H9 (cell line): ENCODE data around the gene SLC9A9. TPM values are rescaled to one million over a fixed set of nuclear protein-coding genes. Genes with fewer than 3 reads are reported as not detected.
A peak's percentile ranks its signal among the peaks of the same experiment; 100 is the strongest.
"Not testable (repeated sequence)": the region's sequence is repeated elsewhere in the genome, so short reads cannot be mapped to it uniquely, and the experiment has no call there.

Source experiments
- DNase-seq: peaks from one replicate; pipeline ENCODE4 v3.0.0-alpha.2; 2017
- H2AFZ ChIP-seq: one replicate; pipeline ENCODE4 v1.6.1; 2013; ENCODE audit warnings: mild to moderate bottlenecking, low read length, control low read depth, moderate library complexity
- H2AK5ac ChIP-seq: 2 replicates; pipeline ENCODE4 v1.6.1; 2013; ENCODE audit warnings: low read length, control low read depth, mixed read lengths; ENCODE audit not compliant: insufficient read length
- H2BK120ac ChIP-seq: one replicate; pipeline ENCODE4 v1.6.1; 2013; ENCODE audit warnings: low read depth, mild to moderate bottlenecking, low read length, control low read depth, inconsistent platforms; ENCODE audit not compliant: poor library complexity, severe bottlenecking
- H2BK12ac ChIP-seq: 2 replicates; pipeline ENCODE4 v1.6.1; 2013; ENCODE audit warnings: low read length, control low read depth, mixed read lengths, low read depth; ENCODE audit not compliant: insufficient read length
- H2BK15ac ChIP-seq: 2 replicates; pipeline ENCODE4 v1.6.1; 2013; ENCODE audit warnings: low read depth, low read length, control low read depth
- H2BK20ac ChIP-seq: one replicate; pipeline ENCODE4 v1.6.1; 2013; ENCODE audit warnings: low read depth, mild to moderate bottlenecking, low read length, control low read depth, inconsistent platforms; ENCODE audit not compliant: poor library complexity, severe bottlenecking
- H2BK5ac ChIP-seq: 2 replicates; pipeline ENCODE4 v1.6.1; 2013; ENCODE audit warnings: low read length, control low read depth, mixed read lengths; ENCODE audit not compliant: insufficient read length
- H3K14ac ChIP-seq: 2 replicates; pipeline ENCODE4 v1.6.1; 2013; ENCODE audit warnings: low read length, control low read depth; ENCODE audit not compliant: insufficient read depth
- H3K18ac ChIP-seq: 2 replicates; pipeline ENCODE4 v1.6.1; 2013; ENCODE audit warnings: low read depth, mild to moderate bottlenecking, mixed read lengths, low read length, control low read depth; ENCODE audit not compliant: insufficient read length
- H3K23ac ChIP-seq: 2 replicates; pipeline ENCODE4 v1.6.1; 2013; ENCODE audit warnings: low read length, control low read depth, mixed read lengths, low read depth; ENCODE audit not compliant: insufficient read length
- H3K23me2 ChIP-seq: 2 replicates; pipeline ENCODE4 v1.6.1; 2013; ENCODE audit warnings: low read depth, mild to moderate bottlenecking, mixed read lengths, low read length, control low read depth; ENCODE audit not compliant: insufficient read length, poor library complexity, severe bottlenecking
- H3K27ac ChIP-seq: 2 replicates; pipeline ENCODE4 v1.5.1; 2013; ENCODE audit warnings: low read length, control low read depth, mixed read lengths, low read depth; ENCODE audit not compliant: insufficient read length
- H3K27me3 ChIP-seq: 2 replicates; pipeline ENCODE4 v1.6.1; 2013; ENCODE audit warnings: low read length, control low read depth, inconsistent platforms; ENCODE audit not compliant: insufficient read depth
- H3K4ac ChIP-seq: 2 replicates; pipeline ENCODE4 v1.6.1; 2013; ENCODE audit warnings: low read depth, mild to moderate bottlenecking, control low read depth, inconsistent platforms, low read length, moderate library complexity
- H3K4me1 ChIP-seq: 2 replicates; pipeline ENCODE4 v1.6.1; 2013; ENCODE audit warnings: low read length, control low read depth, inconsistent platforms; ENCODE audit not compliant: insufficient read depth
- H3K4me2 ChIP-seq: 2 replicates; pipeline ENCODE4 v1.6.1; 2013; ENCODE audit warnings: low read length, control low read depth, mixed read lengths; ENCODE audit not compliant: insufficient read length, insufficient read depth
- H3K56ac ChIP-seq: 2 replicates; pipeline ENCODE4 v1.6.1; 2013; ENCODE audit warnings: low read depth, mild to moderate bottlenecking, mixed read lengths, low read length, control low read depth; ENCODE audit not compliant: insufficient read length
- H3K79me1 ChIP-seq: 2 replicates; pipeline ENCODE4 v1.6.1; 2013; ENCODE audit warnings: low read depth, mild to moderate bottlenecking, moderate library complexity, low read length, control low read depth, inconsistent platforms; ENCODE audit not compliant: insufficient read depth, poor library complexity, severe bottlenecking
- H3K79me2 ChIP-seq: 2 replicates; pipeline ENCODE4 v1.6.1; 2013; ENCODE audit warnings: low read length, control low read depth, inconsistent platforms; ENCODE audit not compliant: insufficient read depth
- H3K9ac ChIP-seq: 2 replicates; pipeline ENCODE4 v1.6.1; 2013; ENCODE audit warnings: low read length, control low read depth, mixed read lengths; ENCODE audit not compliant: insufficient read length; ENCODE audit errors: extremely low read depth
- H3K9me3 ChIP-seq: one replicate; pipeline ENCODE4 v1.6.1; 2013; ENCODE audit warnings: low read depth, low read length, inconsistent platforms; ENCODE audit not compliant: control insufficient read depth
- H3T11ph ChIP-seq: one replicate; pipeline ENCODE4 v1.6.1; 2013; ENCODE audit warnings: mild to moderate bottlenecking, low read length, control low read depth, inconsistent platforms
- H4K20me1 ChIP-seq: one replicate; pipeline ENCODE4 v1.6.1; 2013; ENCODE audit not compliant: control insufficient read depth, insufficient read length, insufficient read depth
- H4K5ac ChIP-seq: 2 replicates; pipeline ENCODE4 v1.6.1; 2013; ENCODE audit warnings: low read depth, mild to moderate bottlenecking, mixed read lengths, low read length, control low read depth; ENCODE audit not compliant: insufficient read length
- H4K8ac ChIP-seq: replicated peaks from 2 replicates; pipeline ENCODE4 v1.6.1; 2013; ENCODE audit warnings: low read length, control low read depth, mixed read lengths, low read depth; ENCODE audit not compliant: insufficient read length
- H4K91ac ChIP-seq: 2 replicates; pipeline ENCODE4 v1.6.1; 2013; ENCODE audit warnings: low read depth, mild to moderate bottlenecking, moderate library complexity, mixed read lengths, low read length, control low read depth; ENCODE audit not compliant: insufficient read length
- H3K27ac Mint-ChIP-seq, 3 experiments: 2 replicates in 2 of 3; 3 replicates in 1 of 3; pipeline ENCODE4 v1.8.0; 2020 to 2021; ENCODE audit warnings: mixed read lengths in 3 of 3, mild to moderate bottlenecking in 1 of 3, moderate library complexity in 1 of 3
- H3K27me3 Mint-ChIP-seq: 2 replicates; pipeline ENCODE4 v1.8.0; 2021; ENCODE audit warnings: low read depth, mild to moderate bottlenecking, moderate library complexity, mixed read lengths
- H3K36me3 Mint-ChIP-seq, 3 experiments: 2 replicates in 2 of 3; 3 replicates in 1 of 3; pipeline ENCODE4 v1.8.0; 2020 to 2021; ENCODE audit warnings: low read depth in 3 of 3, mixed read lengths in 3 of 3; ENCODE audit not compliant: insufficient read depth in 1 of 3
- H3K4me1 Mint-ChIP-seq, 2 experiments: 2 replicates each; pipeline ENCODE4 v1.8.0; 2020; ENCODE audit warnings: mixed read lengths in 2 of 2
- H3K4me3 Mint-ChIP-seq, 2 experiments: 2 replicates in 1 of 2; 3 replicates in 1 of 2; pipeline ENCODE4 v1.8.0; 2020 to 2021; ENCODE audit warnings: mild to moderate bottlenecking in 2 of 2, mixed read lengths in 2 of 2, moderate library complexity in 1 of 2
- H3K9me3 Mint-ChIP-seq, 2 experiments: 2 replicates in 1 of 2; 3 replicates in 1 of 2; pipeline ENCODE4 v1.8.0; 2020; ENCODE audit warnings: mild to moderate bottlenecking in 2 of 2, mixed read lengths in 2 of 2, moderate library complexity in 1 of 2
- CTCF ChIP-seq: fragments of 200-600 bp; sonication (generic); conservative IDR thresholded peaks from 3 replicates; pipeline ENCODE4 v1.8.0; 2021; ENCODE audit warnings: antibody characterized with exemption, mild to moderate bottlenecking
- WGBS: extraction: QIAGEN DNeasy Blood & Tissue Kit; methylation state at CpG from one replicate; pipeline ENCODE4 v1.1.7; 2013; ENCODE audit warnings: missing lambda C conversion rate, low lambda C conversion rate, mixed read lengths; ENCODE audit not compliant: insufficient read length; ENCODE audit errors: extremely low coverage; 5-methylcytosine and 5-hydroxymethylcytosine counted together
- total RNA-seq: library from RNA; stranded (reverse); gene quantifications from 2 replicates; pipeline ENCODE4 v1.2.1, GENCODE V29; 2021

Gene SLC9A9
- total RNA-seq, 1 experiment from 2014 or later, result 0.35 TPM

DNA sequence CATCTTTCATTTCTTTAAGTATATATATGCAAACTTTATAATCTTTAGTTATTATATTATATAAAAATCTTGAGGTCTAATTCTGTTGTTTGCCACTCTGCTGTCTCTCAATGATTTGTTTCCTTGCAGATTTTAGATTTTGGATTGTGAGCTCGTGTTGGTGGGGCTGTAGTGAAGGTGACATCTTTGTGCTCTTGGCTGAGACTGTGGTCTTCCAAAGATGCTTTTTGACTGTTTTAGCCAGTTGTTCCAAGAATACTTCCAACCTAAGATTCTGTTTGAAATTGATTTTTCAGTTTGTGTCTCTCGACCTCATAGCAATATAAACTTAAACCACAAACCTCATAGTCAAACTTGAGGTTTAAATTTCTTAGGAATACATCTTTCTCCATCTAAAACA, 326.5 kb downstream of the SLC9A9 start:
- no peaks in the 10 kb centered on the region for H3K27me3 ChIP-seq

GRCh38 chr3:143517131-143517530, 331.1 kb downstream of the SLC9A9 start:
- H2BK12ac ChIP-seq, H2BK15ac ChIP-seq, H3K36me3 Mint-ChIP-seq, H3K23me2 ChIP-seq, H3K27ac ChIP-seq, H2BK20ac ChIP-seq, H2AK5ac ChIP-seq, H4K8ac ChIP-seq, H3K27me3 ChIP-seq, H2AFZ ChIP-seq, H3K79me2 ChIP-seq, H3K4me1 ChIP-seq, H3K27me3 Mint-ChIP-seq, H2BK120ac ChIP-seq, H3K18ac ChIP-seq, H3K9me3 Mint-ChIP-seq, H4K20me1 ChIP-seq, H3T11ph ChIP-seq, H4K5ac ChIP-seq, H2BK5ac ChIP-seq, H3K4me2 ChIP-seq, H3K23ac ChIP-seq, H3K56ac ChIP-seq, H3K9me3 ChIP-seq, H3K79me1 ChIP-seq, H3K4me3 Mint-ChIP-seq, H3K9ac ChIP-seq, H3K4ac ChIP-seq, H4K91ac ChIP-seq, H3K14ac ChIP-seq: not testable (repeated sequence)
- DNase-seq, result peak; percentile 47
- Mint-ChIP-seq H3K27ac (peak overlapping the region in 1 of 3 experiments; percentile 68; a peak in 3 of 7 replicates), H3K4me1 (peaks cover 3 to 15% of the 10 kb centered on the region in 2 experiments)
- no CpG with 5 or more reads among the region's 8 CpGs for WGBS

More for the DNA sequence above, 326.5 kb downstream of the SLC9A9 start:
- DNase-seq, result no peak
- H3K27ac ChIP-seq, result no peak overlapping the region
- TF ChIP-seq CTCF, result no peak
- H3K9ac ChIP-seq, result no peak overlapping the region
- no peaks in the 10 kb centered on the region for H3K79me1 ChIP-seq
- H2BK120ac ChIP-seq, result no peak overlapping the region
- no peaks in the 10 kb centered on the region for H4K20me1 ChIP-seq
- no peak overlapping the region for H2BK12ac ChIP-seq
- peaks cover 3 to 15% of the 10 kb centered on the region in 2 experiments for H3K4me1 Mint-ChIP-seq
- H3K14ac ChIP-seq, result no peak overlapping the region
- H3K4me3 Mint-ChIP-seq, result no peak overlapping the region
- H3K4me2 ChIP-seq, result no peak overlapping the region
- no peak overlapping the region for H2BK5ac ChIP-seq
- H2BK15ac ChIP-seq, result no peak overlapping the region
- no peaks in the 10 kb centered on the region; the same call in 1 of the 2 replicates for H3K27me3 Mint-ChIP-seq
- H3K4me1 ChIP-seq, result no peaks in the 10 kb centered on the region
- no peak overlapping the region for H3K56ac ChIP-seq
- no peak overlapping the region for H3T11ph ChIP-seq
- H3K79me2 ChIP-seq, result no peaks in the 10 kb centered on the region
- no peak overlapping the region for H4K5ac ChIP-seq
- H3K23me2 ChIP-seq, result no peaks in the 10 kb centered on the region
- no peaks in the 10 kb centered on the region for H3K9me3 ChIP-seq
- no peak overlapping the region for H3K23ac ChIP-seq
- no peaks in the 10 kb centered on the region for H3K36me3 Mint-ChIP-seq
- no peak overlapping the region for H3K18ac ChIP-seq
- H3K27ac Mint-ChIP-seq, result no peak overlapping the region
- H4K8ac ChIP-seq, result no peak overlapping the region
- WGBS, result no CpG with 5 or more reads among the region's 2 CpGs
- H3K4ac ChIP-seq, result no peak overlapping the region
- H4K91ac ChIP-seq, result no peak overlapping the region
- no peak overlapping the region for H2AFZ ChIP-seq
- H2BK20ac ChIP-seq, result no peak overlapping the region
- no peak overlapping the region for H2AK5ac ChIP-seq
- H3K9me3 Mint-ChIP-seq, result no peaks in the 10 kb centered on the region; a peak in 1 of 5 replicates
